Vagina (tissue), 2 donors: ENCODE measurements around the gene PMF1. TPM values are rescaled to one million over a fixed set of nuclear protein-coding genes. Genes with fewer than 3 reads are reported as not detected.

Experiments used
- DNase-seq, 2 donors: peaks; one replicate each; pipeline ENCODE4 v3.0.0-alpha.2; 2017; ENCODE audit errors: extremely low spot score in 2 of 2
- H3K27ac ChIP-seq: fragments of 200-600 bp; sonication (generic); one replicate; pipeline ENCODE4 v1.5.1; 2019
- H3K27me3 ChIP-seq: fragments of 200-600 bp; sonication (generic); one replicate; pipeline ENCODE4 v1.5.1; 2019
- H3K36me3 ChIP-seq, 2 donors: fragments of 200-600 bp; sonication (generic); one replicate each; pipeline ENCODE4 v1.5.1; 2017 to 2019
- H3K4me1 ChIP-seq: fragments of 200-600 bp; sonication (generic); one replicate; pipeline ENCODE4 v1.5.1; 2019
- H3K4me3 ChIP-seq, 2 donors: fragments of 200-600 bp; sonication (generic); 1 replicate in 1 of 2; 2 replicates in 1 of 2; pipeline ENCODE4 v1.5.1; 2016 to 2019
- H3K9me3 ChIP-seq: fragments of 200-600 bp; sonication (generic); one replicate; pipeline ENCODE4 v1.5.1; 2019
- CTCF ChIP-seq, 3 experiments: fragments of 450-650 bp in 2 of 3; fragments of 200-600 bp in 1 of 3; sonication (generic) in 1 of 3; IDR thresholded peaks; one replicate each; pipeline ENCODE4 v1.5.1; 2017 to 2019; ENCODE audit warnings: antibody characterized with exemption in 3 of 3, mild to moderate bottlenecking in 2 of 3, moderate library complexity in 2 of 3
- POLR2A ChIP-seq, 2 donors: fragments of 450-650 bp; IDR thresholded peaks; one replicate each; pipeline ENCODE4 v1.6.1; 2017; ENCODE audit warnings: antibody characterized with exemption in 2 of 2, mild to moderate bottlenecking in 2 of 2, moderate library complexity in 2 of 2
- POLR2AphosphoS5 ChIP-seq, 2 donors: sonication (generic); formaldehyde crosslinking; IDR thresholded peaks; one replicate each; pipeline ENCODE4 v1.9.0; 2017; ENCODE audit warnings: antibody characterized with exemption in 2 of 2, mild to moderate bottlenecking in 2 of 2, low read depth in 1 of 2; ENCODE audit not compliant: insufficient read depth in 1 of 2
- intact Hi-C: fragments of 100-400 bp; cut with DNase I; formaldehyde crosslinking; loops from one replicate; pipeline ENCODE4 v1.15.1; 2023
- total RNA-seq: library from RNA; depleted of rRNA; stranded (reverse); fragments of >200 nt; gene quantifications from one replicate; pipeline ENCODE4 v1.2.3, GENCODE V29; 2016

Gene PMF1
- total RNA-seq, 1 donor from 2014 or later: 44.7 TPM

- intact Hi-C loops: no loop called here
- Histone ChIP-seq H3K9me3 (no peaks in the 10 kb centered on the region), H3K4me3 (no peak overlapping the region), H3K36me3 (peaks cover 3 to 89% of the 10 kb centered on the region in 2 donors), H3K27ac (no peak overlapping the region), H3K27me3 (no peaks in the 10 kb centered on the region), H3K4me1 (no peaks in the 10 kb centered on the region)
- no peak for TF ChIP-seq POLR2A (IDR thresholded peaks at IDR 0.05)
- no peak for TF ChIP-seq POLR2AphosphoS5 (IDR thresholded peaks at IDR 0.05; ENCODE audit: insufficient read depth in 1 of 2, low read depth in 1 of 2)
- TF ChIP-seq CTCF (IDR thresholded peaks at IDR 0.05): no peak
- DNase-seq: no peak
These were observed 50.5 kb downstream of the PMF1 start for GRCh38 chr1:156263288-156263655.

GRCh38 chr1:156266051-156266450 lies 53.2 kb downstream of the PMF1 start:
- Histone ChIP-seq H3K9me3 (no peaks in the 10 kb centered on the region), H3K27ac (no peak overlapping the region), H3K36me3 (peaks cover 3 to 68% of the 10 kb centered on the region in 2 donors), H3K4me1 (no peaks in the 10 kb centered on the region), H3K4me3 (no peak overlapping the region), H3K27me3 (no peaks in the 10 kb centered on the region)
- TF ChIP-seq POLR2A (IDR thresholded peaks at IDR 0.05) (no peak), POLR2AphosphoS5 (IDR thresholded peaks at IDR 0.05; ENCODE audit: insufficient read depth in 1 of 2, low read depth in 1 of 2) (no peak), CTCF (IDR thresholded peaks at IDR 0.05) (no peak)
- no peak for DNase-seq
- intact Hi-C loops: no loop called here

GRCh38 chr1:156268336-156268735 lies 55.5 kb downstream of the PMF1 start:
- no peak for TF ChIP-seq CTCF (IDR thresholded peaks at IDR 0.05)
- TF ChIP-seq POLR2A (IDR thresholded peaks at IDR 0.05): no peak
- no peak for TF ChIP-seq POLR2AphosphoS5 (IDR thresholded peaks at IDR 0.05; ENCODE audit: insufficient read depth in 1 of 2, low read depth in 1 of 2)
- DNase-seq: no peak
- Histone ChIP-seq H3K4me1 (no peaks in the 10 kb centered on the region), H3K27ac (no peak overlapping the region), H3K4me3 (no peak overlapping the region), H3K9me3 (no peaks in the 10 kb centered on the region), H3K27me3 (no peaks in the 10 kb centered on the region), H3K36me3 (peaks cover 0 to 74% of the 10 kb centered on the region in 2 donors)
- intact Hi-C loops: no loop called here

GRCh38 chr1:156270314-156270713 lies 57.5 kb downstream of the PMF1 start:
- Histone ChIP-seq H3K4me1 (no peaks in the 10 kb centered on the region), H3K9me3 (no peaks in the 10 kb centered on the region), H3K27ac (no peak overlapping the region), H3K4me3 (no peak overlapping the region), H3K27me3 (no peaks in the 10 kb centered on the region), H3K36me3 (peaks cover 0 to 79% of the 10 kb centered on the region in 2 donors)
- intact Hi-C loops: no loop called here
- no peak for DNase-seq
- TF ChIP-seq POLR2A (IDR thresholded peaks at IDR 0.05) (no peak), POLR2AphosphoS5 (IDR thresholded peaks at IDR 0.05; ENCODE audit: insufficient read depth in 1 of 2, low read depth in 1 of 2) (no peak), CTCF (IDR thresholded peaks at IDR 0.05) (no peak)

GRCh38 chr1:156276532-156276931 lies 63.7 kb downstream of the PMF1 start:
- intact Hi-C loops: no loop called here
- H3K4me1 ChIP-seq: peaks cover 17% of the 10 kb centered on the region
- H3K27ac ChIP-seq: no peak overlapping the region
- no peaks in the 10 kb centered on the region for H3K9me3 ChIP-seq
- no peak overlapping the region for H3K4me3 ChIP-seq
- H3K36me3 ChIP-seq: peaks cover 0 to 73% of the 10 kb centered on the region in 2 donors
- no peaks in the 10 kb centered on the region for H3K27me3 ChIP-seq
- no peak for DNase-seq
- TF ChIP-seq POLR2AphosphoS5 (IDR thresholded peaks at IDR 0.05; ENCODE audit: insufficient read depth in 1 of 2, low read depth in 1 of 2): no peak
- TF ChIP-seq CTCF (IDR thresholded peaks at IDR 0.05): no peak
- TF ChIP-seq POLR2A (IDR thresholded peaks at IDR 0.05): no peak
